BLaER1 (cell line): ENCODE results near the gene MSANTD1.

Experiments
- H3K27ac ChIP-seq: shearing (Covaris generic); formaldehyde crosslinking; 2 replicates; pipeline ENCODE4 v1.8.1; 2022
- H3K27me3 ChIP-seq: shearing (Covaris generic); formaldehyde crosslinking; 2 replicates; pipeline ENCODE4 v1.8.1; 2022
- H3K36me3 ChIP-seq: shearing (Covaris generic); formaldehyde crosslinking; 2 replicates; pipeline ENCODE4 v1.8.1; 2022
- H3K4me1 ChIP-seq: shearing (Covaris generic); formaldehyde crosslinking; 2 replicates; pipeline ENCODE4 v1.8.1; 2022
- H3K4me2 ChIP-seq: shearing (Covaris generic); formaldehyde crosslinking; 2 replicates; pipeline ENCODE4 v1.8.1; 2022
- H3K4me3 ChIP-seq: shearing (Covaris generic); formaldehyde crosslinking; 2 replicates; pipeline ENCODE4 v1.8.1; 2022
- H3K9ac ChIP-seq: shearing (Covaris generic); formaldehyde crosslinking; 2 replicates; pipeline ENCODE4 v1.8.1; 2022
- H3K9me3 ChIP-seq: shearing (Covaris generic); formaldehyde crosslinking; 2 replicates; pipeline ENCODE4 v1.8.1; 2022
- H4K20me1 ChIP-seq: shearing (Covaris generic); formaldehyde crosslinking; 2 replicates; pipeline ENCODE4 v1.8.1; 2022
- Cebpa-rat ChIP-seq: shearing (Covaris generic); IDR thresholded peaks from 2 replicates; pipeline ENCODE4 v1.8.1; 2022

Gene MSANTD1

DNA sequence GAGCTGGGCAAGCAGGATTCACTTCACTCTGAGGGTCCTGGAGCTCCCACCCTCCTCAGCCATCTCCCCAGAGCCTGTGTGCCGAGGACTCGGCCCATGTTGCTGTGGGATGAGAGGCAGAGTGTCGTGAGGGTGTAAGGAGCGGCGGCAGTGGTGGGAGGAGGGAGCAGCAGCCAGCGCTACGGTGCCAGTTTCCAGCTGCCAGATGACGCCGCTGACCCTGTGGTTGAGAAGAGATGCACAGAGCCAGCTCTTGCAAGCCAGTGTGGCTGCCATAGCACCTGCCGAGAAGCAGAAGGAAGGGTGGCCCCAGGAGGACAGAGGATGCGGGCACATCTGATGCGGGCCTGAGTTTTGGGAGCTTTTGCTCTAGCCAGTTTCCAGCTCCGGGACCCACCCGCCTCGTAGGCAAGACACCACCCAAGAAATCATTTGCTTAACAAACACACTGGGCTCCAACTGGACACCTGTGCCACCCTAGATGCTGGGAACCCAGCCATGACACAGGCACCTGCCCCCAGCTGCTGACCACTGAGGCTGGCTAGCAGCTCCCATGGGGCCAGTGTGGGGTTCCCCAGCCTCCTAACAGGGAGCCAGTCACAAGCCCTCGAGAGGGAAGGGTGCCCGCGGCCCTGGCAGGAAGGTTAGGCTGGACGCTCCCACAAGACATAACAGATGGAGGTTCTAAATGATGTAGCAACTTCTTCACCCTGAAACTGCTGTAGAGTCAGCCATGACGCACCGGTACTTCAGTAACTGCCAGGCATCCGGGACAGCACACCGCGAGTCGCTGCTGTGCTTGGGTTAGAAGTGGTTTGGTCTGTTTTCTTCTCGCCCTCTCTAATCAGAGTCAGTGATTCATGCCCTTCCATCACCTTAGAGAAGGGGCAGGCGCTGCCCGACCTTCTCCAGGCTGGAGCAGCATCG is 8.9 kb downstream of the MSANTD1 start:
- 0 out of 2 replicates have a peak, but pooled peaks cover 4% of the 10 kb centered on the region for H3K36me3 ChIP-seq
- no peaks in the 10 kb centered on the region for H3K9me3 ChIP-seq
- H3K27me3 ChIP-seq = no peaks in the 10 kb centered on the region
- H3K9ac ChIP-seq = peak overlapping the region; percentile 49; the same call in 1 of the 2 replicates
- no peak for TF ChIP-seq Cebpa-rat
- H3K27ac ChIP-seq = peak overlapping the region; percentile 74
- peak overlapping the region; percentile 28; the same call in 1 of the 2 replicates for H3K4me3 ChIP-seq
- peaks cover 67% of the 10 kb centered on the region for H3K4me1 ChIP-seq
- H4K20me1 ChIP-seq = no peaks in the 10 kb centered on the region
- H3K4me2 ChIP-seq = peak overlapping the region; percentile 89

DNA sequence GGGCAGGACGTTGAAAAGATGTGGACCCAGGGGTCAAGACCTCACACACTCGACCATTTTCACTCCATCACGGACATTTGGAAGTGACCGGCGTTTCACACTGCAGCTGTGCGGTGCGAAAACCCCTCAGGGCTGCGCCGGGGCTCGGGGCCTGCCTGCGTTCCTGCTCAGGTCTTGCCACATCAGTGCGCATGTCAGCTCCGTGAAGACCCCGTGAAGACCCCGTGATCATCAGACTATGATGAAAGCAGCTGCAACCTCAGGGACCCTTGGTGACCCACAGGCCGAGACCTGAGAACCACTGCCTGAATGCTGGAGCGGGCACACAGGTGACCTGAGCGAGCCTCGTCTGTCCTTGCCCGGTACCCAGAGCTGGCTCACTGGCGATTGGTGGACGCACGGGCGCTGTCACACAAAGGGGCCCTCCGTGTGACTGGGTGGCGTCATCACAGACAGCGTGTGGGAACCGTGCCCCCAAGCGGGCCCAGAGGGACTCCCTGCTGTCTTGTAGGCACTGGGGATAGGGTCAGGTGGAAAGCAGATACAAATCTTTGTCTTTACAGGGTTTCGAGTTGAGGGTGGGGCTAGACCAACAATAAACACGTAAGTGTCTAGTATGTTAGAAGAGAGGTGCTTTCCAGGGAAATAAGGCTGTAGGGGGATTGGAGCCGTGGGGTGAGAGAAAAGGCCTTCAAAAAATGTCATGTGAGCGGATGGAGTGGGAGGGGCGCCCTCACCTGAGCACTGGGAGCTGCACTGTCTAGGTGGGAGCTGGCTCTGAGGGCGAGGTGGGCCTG is 12.7 kb downstream of the MSANTD1 start:
- H3K27ac ChIP-seq = peak overlapping the region; percentile 51
- no peak overlapping the region for H3K4me3 ChIP-seq
- TF ChIP-seq Cebpa-rat = no peak
- no peaks in the 10 kb centered on the region for H3K9me3 ChIP-seq
- peak overlapping the region; percentile 90 for H3K4me2 ChIP-seq
- H3K4me1 ChIP-seq = peaks cover 56% of the 10 kb centered on the region
- H3K9ac ChIP-seq = peak overlapping the region; percentile 26; the same call in 1 of the 2 replicates
- no peaks in the 10 kb centered on the region for H3K36me3 ChIP-seq
- H4K20me1 ChIP-seq = no peaks in the 10 kb centered on the region
- H3K27me3 ChIP-seq = no peaks in the 10 kb centered on the region

GRCh38 chr4:3262208-3263052 is 13.5 kb downstream of the MSANTD1 start:
- Histone ChIP-seq H3K9ac (peak overlapping the region; percentile 26; the same call in 1 of the 2 replicates), H3K9me3 (no peaks in the 10 kb centered on the region), H3K4me1 (peaks cover 48% of the 10 kb centered on the region), H4K20me1 (no peaks in the 10 kb centered on the region), H3K4me3 (no peak overlapping the region), H3K4me2 (peak overlapping the region; percentile 90), H3K27me3 (no peaks in the 10 kb centered on the region), H3K36me3 (no peaks in the 10 kb centered on the region), H3K27ac (peak overlapping the region; percentile 51)
- no peak for TF ChIP-seq Cebpa-rat

DNA sequence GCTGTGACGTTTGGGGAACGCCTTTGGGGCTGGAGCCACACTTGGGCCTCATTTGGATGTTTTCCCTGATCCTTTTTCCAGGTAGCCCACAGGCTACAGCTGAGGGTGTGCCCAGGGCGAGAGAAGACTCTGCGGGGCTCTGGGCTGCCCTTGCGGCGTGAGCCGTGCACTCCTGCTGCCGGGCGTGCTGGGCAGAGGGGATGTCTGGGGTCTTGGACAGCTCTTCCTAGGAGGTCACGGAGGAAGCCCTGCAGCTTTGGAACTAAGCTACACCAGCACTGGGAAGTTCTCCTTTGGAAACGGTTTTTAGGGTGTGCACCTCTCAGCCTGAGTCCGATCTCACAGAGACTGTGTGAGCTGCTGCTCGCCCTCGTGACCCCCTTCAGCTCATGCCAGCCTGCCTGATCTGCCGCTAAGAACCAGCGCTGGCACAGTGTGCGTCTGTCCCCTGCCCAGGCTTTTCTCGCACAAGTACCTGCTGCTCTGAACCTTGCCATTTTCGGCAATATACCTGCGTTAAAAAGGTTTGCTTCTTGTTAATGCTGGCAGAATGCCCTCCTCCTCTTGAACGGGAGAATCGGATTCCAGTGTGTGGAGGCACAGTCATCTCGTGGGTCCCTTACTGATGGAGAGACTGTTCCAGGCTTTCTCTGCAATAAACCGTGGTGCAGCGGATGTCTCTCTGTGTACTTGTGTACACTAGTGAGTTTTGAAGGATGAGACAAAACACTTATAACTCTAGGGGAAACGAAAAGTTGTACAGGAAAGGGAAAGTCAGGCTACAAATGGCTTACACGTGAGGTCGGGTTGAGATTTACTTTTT is 14.3 kb downstream of the MSANTD1 start:
- Histone ChIP-seq H3K9ac (peak overlapping the region; percentile 26; the same call in 1 of the 2 replicates), H4K20me1 (no peaks in the 10 kb centered on the region), H3K9me3 (no peaks in the 10 kb centered on the region), H3K4me2 (peak overlapping the region; percentile 90), H3K4me3 (no peak overlapping the region), H3K27ac (peak overlapping the region; percentile 51; the same call in 1 of the 2 replicates), H3K27me3 (no peaks in the 10 kb centered on the region), H3K4me1 (peaks cover 44% of the 10 kb centered on the region), H3K36me3 (no peaks in the 10 kb centered on the region)
- TF ChIP-seq Cebpa-rat = no peak

DNA sequence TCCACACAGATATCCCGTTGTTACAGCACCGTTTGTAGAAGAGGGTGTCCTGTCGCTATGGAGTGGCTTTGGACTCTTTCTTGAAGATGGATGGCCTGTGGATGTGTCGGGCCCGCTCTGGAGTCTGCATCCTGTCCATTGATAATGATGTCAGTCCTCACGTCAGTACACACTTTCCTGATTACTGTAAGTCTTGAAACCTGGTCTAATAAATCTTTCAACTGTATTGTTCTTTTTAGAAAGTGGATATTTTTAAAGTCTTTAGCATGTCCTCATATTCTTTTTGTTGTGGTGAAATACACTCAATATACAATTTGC is 14.9 kb downstream of the MSANTD1 start:
- no peaks in the 10 kb centered on the region for H3K36me3 ChIP-seq
- H3K4me3 ChIP-seq = no peak overlapping the region
- no peaks in the 10 kb centered on the region for H3K27me3 ChIP-seq
- TF ChIP-seq Cebpa-rat = no peak
- H3K27ac ChIP-seq = no peak overlapping the region
- H4K20me1 ChIP-seq = no peaks in the 10 kb centered on the region
- no peaks in the 10 kb centered on the region for H3K9me3 ChIP-seq
- no peak overlapping the region for H3K4me2 ChIP-seq
- peaks cover 39% of the 10 kb centered on the region for H3K4me1 ChIP-seq
- no peak overlapping the region for H3K9ac ChIP-seq

GRCh38 chr4:3266076-3266475 is 17.1 kb downstream of the MSANTD1 start:
- Histone ChIP-seq H3K27ac (no peak overlapping the region), H3K36me3 (no peaks in the 10 kb centered on the region), H4K20me1 (no peaks in the 10 kb centered on the region), H3K9me3 (no peaks in the 10 kb centered on the region), H3K4me2 (no peak overlapping the region), H3K27me3 (no peaks in the 10 kb centered on the region), H3K4me1 (peaks cover 34% of the 10 kb centered on the region), H3K9ac (no peak overlapping the region), H3K4me3 (no peak overlapping the region)
- no peak for TF ChIP-seq Cebpa-rat

- Histone ChIP-seq H3K4me1 (peaks cover 30% of the 10 kb centered on the region), H3K36me3 (no peaks in the 10 kb centered on the region), H3K27me3 (no peaks in the 10 kb centered on the region), H3K9me3 (no peaks in the 10 kb centered on the region), H3K4me2 (no peak overlapping the region), H3K27ac (0 out of 2 replicates have a peak overlapping the region, but pooled peaks have one; percentile 13), H4K20me1 (no peaks in the 10 kb centered on the region), H3K4me3 (no peak overlapping the region), H3K9ac (no peak overlapping the region)
- no peak for TF ChIP-seq Cebpa-rat
These were observed 18.8 kb downstream of the MSANTD1 start for GRCh38 chr4:3267576-3268394.

GRCh38 chr4:3268395-3269104 is 19.6 kb downstream of the MSANTD1 start:
- Histone ChIP-seq H3K36me3 (no peaks in the 10 kb centered on the region), H3K4me1 (peaks cover 23% of the 10 kb centered on the region)

More at GRCh38 chr4:3268395-3269104, 19.6 kb downstream of the MSANTD1 start:
- Histone ChIP-seq H3K27ac (peak overlapping the region; percentile 13; the same call in 1 of the 2 replicates), H3K4me3 (no peak overlapping the region), H3K9me3 (0 out of 2 replicates have a peak, but pooled peaks cover 4% of the 10 kb centered on the region), H4K20me1 (no peaks in the 10 kb centered on the region), H3K4me2 (no peak overlapping the region), H3K27me3 (no peaks in the 10 kb centered on the region), H3K9ac (no peak overlapping the region)
- no peak for TF ChIP-seq Cebpa-rat
